Natural killer cell (primary cell): ENCODE results near the gene GPATCH3. TPM values are rescaled to one million over a fixed set of nuclear protein-coding genes. Genes with fewer than 3 reads are reported as not detected.

ENCODE experiments used
- ATAC-seq, 3 donors: fragments of 150-1000 bp in 2 of 3; fragments of 200-7000 bp in 1 of 3; cut with Tn5 transposase; 1 replicate in 1 of 3; 2 replicates in 2 of 3; pipeline ENCODE4 v1.10.0; 2021; ENCODE audit warnings: mild to moderate bottlenecking in 2 of 3, moderate library complexity in 2 of 3
- DNase-seq, 2 donors: peaks; one replicate each; pipeline versions ENCODE4 v3.0.0 to v3.0.0-alpha.2; 2013 to 2021; ENCODE audit warnings: mixed read lengths in 1 of 2
- H3K27ac ChIP-seq: one replicate; pipeline ENCODE4 v1.5.1; 2013; ENCODE audit warnings: mild to moderate bottlenecking, low read length
- H3K27me3 ChIP-seq: one replicate; pipeline ENCODE4 v1.6.1; 2013; ENCODE audit warnings: low read length; ENCODE audit not compliant: control insufficient read depth, insufficient read depth
- H3K36me3 ChIP-seq: one replicate; pipeline ENCODE4 v1.6.1; 2013; ENCODE audit warnings: low read length; ENCODE audit not compliant: control insufficient read depth, insufficient read depth
- H3K4me1 ChIP-seq: one replicate; pipeline ENCODE4 v1.6.1; 2013; ENCODE audit warnings: low read length; ENCODE audit not compliant: control insufficient read depth, insufficient read depth
- H3K4me3 ChIP-seq: one replicate; pipeline ENCODE4 v1.5.1; 2013; ENCODE audit warnings: low read length
- H3K9me3 ChIP-seq: one replicate; pipeline ENCODE4 v1.6.1; 2013; ENCODE audit warnings: low read length; ENCODE audit not compliant: control insufficient read depth, insufficient read depth
- H3K27ac Mint-ChIP-seq, 2 donors: one replicate each; pipeline ENCODE4 v1.8.0; 2022; ENCODE audit warnings: mild to moderate bottlenecking in 2 of 2, mixed read lengths in 2 of 2, moderate library complexity in 1 of 2
- H3K27me3 Mint-ChIP-seq, 2 donors: one replicate each; pipeline ENCODE4 v1.8.0; 2022; ENCODE audit warnings: low read depth in 2 of 2, mixed read lengths in 2 of 2
- H3K36me3 Mint-ChIP-seq: one replicate; pipeline ENCODE4 v1.8.0; 2022; ENCODE audit warnings: mixed read lengths
- H3K4me1 Mint-ChIP-seq, 2 donors: one replicate each; pipeline ENCODE4 v1.8.0; 2022; ENCODE audit warnings: mixed read lengths in 2 of 2
- H3K4me3 Mint-ChIP-seq: one replicate; pipeline ENCODE4 v1.8.0; 2022; ENCODE audit warnings: mild to moderate bottlenecking, moderate library complexity, mixed read lengths
- H3K9me3 Mint-ChIP-seq, 2 donors: one replicate each; pipeline ENCODE4 v1.8.0; 2022; ENCODE audit warnings: mixed read lengths in 2 of 2
- WGBS: methylation state at CpG from one replicate; pipeline ENCODE4 v1.1.7; 2013; ENCODE audit warnings: missing lambda C conversion rate; ENCODE audit not compliant: insufficient coverage; 5-methylcytosine and 5-hydroxymethylcytosine counted together
- intact Hi-C: fragments of 100-400 bp; cut with micrococcal nuclease; formaldehyde crosslinking; loops from one replicate; pipeline ENCODE4 v1.14.2; 2022
- total RNA-seq, 4 donors: library from RNA; stranded (reverse); fragments of 120-200 nt in 1 of 4; gene quantifications; one replicate each; pipeline versions ENCODE4 v1.2.3 to v1.2.4, GENCODE V29; 2013 to 2022
- TF ChIP-seq, protein P1 (sequence below): fragments of 200-600 bp; IDR thresholded peaks from one replicate; pipeline ENCODE4 v1.8.0; 2022; ENCODE audit warnings: antibody characterized with exemption

The GPATCH3 gene
- total RNA-seq, 3 donors from 2014 or later (not counting 1 experiment from before 2014, with no cell fraction given), result 25.5 to 41.3 (median 34.6) TPM

DNA sequence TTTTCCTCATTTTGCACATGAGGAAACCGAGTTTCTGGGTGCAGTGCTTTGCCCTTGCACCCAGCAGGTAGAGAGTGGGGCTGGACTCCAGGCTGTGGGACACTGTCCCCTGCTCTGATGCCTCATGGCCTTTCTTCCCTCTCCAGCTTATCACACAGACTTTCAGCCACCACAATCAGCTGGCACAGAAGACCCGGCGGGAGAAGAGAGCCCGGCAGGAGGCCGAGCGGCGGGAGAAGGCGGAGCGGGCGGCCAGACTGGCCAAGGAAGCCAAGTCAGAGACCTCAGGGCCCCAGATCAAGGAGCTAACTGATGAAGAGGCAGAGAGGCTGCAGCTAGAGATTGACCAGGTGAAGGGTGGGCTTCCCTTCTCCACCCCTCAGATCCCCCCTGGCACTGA, 41.0 kb upstream of the GPATCH3 start:
- WGBS, result 99% methylated on average over 10 of the region's 10 CpGs
- ATAC-seq, result no peak

DNA sequence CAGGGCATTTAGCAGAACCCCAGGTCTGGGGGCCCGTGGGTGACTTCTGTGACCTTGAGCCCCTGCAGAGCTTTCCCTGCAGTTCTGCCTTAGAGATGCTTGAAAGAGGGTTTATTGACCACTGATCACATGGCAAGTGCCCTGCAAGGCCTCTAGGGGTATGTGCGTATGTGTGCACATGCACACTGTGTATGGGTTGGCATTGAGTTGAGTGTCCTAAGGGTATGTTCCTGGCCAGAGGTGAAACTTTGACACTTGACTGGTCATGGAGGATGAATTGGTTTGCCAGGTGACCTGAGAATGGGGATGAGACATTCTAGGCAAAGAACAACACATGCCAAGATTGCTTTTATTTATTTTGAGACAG, 38.4 kb upstream of the GPATCH3 start:
- WGBS, result 95% methylated on average over 2 of the region's 2 CpGs
- no peaks in the 10 kb centered on the region for H3K27me3 Mint-ChIP-seq
- no peak overlapping the region for H3K27ac ChIP-seq

More for the DNA sequence above, 41.0 kb upstream of the GPATCH3 start:
- Histone ChIP-seq H3K4me1 (no peaks in the 10 kb centered on the region), H3K4me3 (no peak overlapping the region), H3K27ac (no peak overlapping the region), H3K9me3 (no peaks in the 10 kb centered on the region), H3K27me3 (no peaks in the 10 kb centered on the region), H3K36me3 (peaks cover 52% of the 10 kb centered on the region)
- H3K36me3 Mint-ChIP-seq, result no peaks in the 10 kb centered on the region
- no peak overlapping the region for H3K27ac Mint-ChIP-seq
- H3K9me3 Mint-ChIP-seq, result no peaks in the 10 kb centered on the region
- peaks cover 6 to 7% of the 10 kb centered on the region in 2 donors for H3K4me1 Mint-ChIP-seq
- no peaks in the 10 kb centered on the region for H3K27me3 Mint-ChIP-seq
- H3K4me3 Mint-ChIP-seq, result no peak overlapping the region
- TF ChIP-seq, protein P1, sequence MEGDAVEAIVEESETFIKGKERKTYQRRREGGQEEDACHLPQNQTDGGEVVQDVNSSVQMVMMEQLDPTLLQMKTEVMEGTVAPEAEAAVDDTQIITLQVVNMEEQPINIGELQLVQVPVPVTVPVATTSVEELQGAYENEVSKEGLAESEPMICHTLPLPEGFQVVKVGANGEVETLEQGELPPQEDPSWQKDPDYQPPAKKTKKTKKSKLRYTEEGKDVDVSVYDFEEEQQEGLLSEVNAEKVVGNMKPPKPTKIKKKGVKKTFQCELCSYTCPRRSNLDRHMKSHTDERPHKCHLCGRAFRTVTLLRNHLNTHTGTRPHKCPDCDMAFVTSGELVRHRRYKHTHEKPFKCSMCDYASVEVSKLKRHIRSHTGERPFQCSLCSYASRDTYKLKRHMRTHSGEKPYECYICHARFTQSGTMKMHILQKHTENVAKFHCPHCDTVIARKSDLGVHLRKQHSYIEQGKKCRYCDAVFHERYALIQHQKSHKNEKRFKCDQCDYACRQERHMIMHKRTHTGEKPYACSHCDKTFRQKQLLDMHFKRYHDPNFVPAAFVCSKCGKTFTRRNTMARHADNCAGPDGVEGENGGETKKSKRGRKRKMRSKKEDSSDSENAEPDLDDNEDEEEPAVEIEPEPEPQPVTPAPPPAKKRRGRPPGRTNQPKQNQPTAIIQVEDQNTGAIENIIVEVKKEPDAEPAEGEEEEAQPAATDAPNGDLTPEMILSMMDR, result no peak
- DNase-seq, result no peak
- intact Hi-C loops, result no loop called here

GRCh38 chr1:26938004-26938658, 37.9 kb upstream of the GPATCH3 start:
- H3K4me3 ChIP-seq, result no peak overlapping the region
- Mint-ChIP-seq H3K36me3 (no peaks in the 10 kb centered on the region), H3K27ac (no peak overlapping the region), H3K9me3 (no peaks in the 10 kb centered on the region), H3K27me3 (no peaks in the 10 kb centered on the region), H3K4me1 (peaks cover 6 to 7% of the 10 kb centered on the region in 2 donors), H3K4me3 (no peak overlapping the region)
- TF ChIP-seq, protein P1, result no peak
- DNase-seq (no peak), ATAC-seq (no peak)
- H3K27me3 ChIP-seq, result no peaks in the 10 kb centered on the region
- WGBS, result 92% methylated on average over 4 of the region's 4 CpGs
- peaks cover 32% of the 10 kb centered on the region for H3K36me3 ChIP-seq
- intact Hi-C loops, result no loop called here
- H3K4me1 ChIP-seq, result no peaks in the 10 kb centered on the region
- H3K9me3 ChIP-seq, result no peaks in the 10 kb centered on the region
- no peak overlapping the region for H3K27ac ChIP-seq

More for the DNA sequence above, 38.4 kb upstream of the GPATCH3 start:
- H3K4me3 ChIP-seq, result no peak overlapping the region
- intact Hi-C loops, result no loop called here
- H3K4me1 ChIP-seq, result no peaks in the 10 kb centered on the region
- no peaks in the 10 kb centered on the region for H3K36me3 Mint-ChIP-seq
- no peak overlapping the region for H3K4me3 Mint-ChIP-seq
- H3K36me3 ChIP-seq, result peaks cover 37% of the 10 kb centered on the region
- H3K27me3 ChIP-seq, result no peaks in the 10 kb centered on the region
- no peaks in the 10 kb centered on the region for H3K9me3 Mint-ChIP-seq
- H3K9me3 ChIP-seq, result no peaks in the 10 kb centered on the region
- DNase-seq (no peak), ATAC-seq (no peak)
- TF ChIP-seq, protein P1, result no peak
- peaks cover 6 to 7% of the 10 kb centered on the region in 2 donors for H3K4me1 Mint-ChIP-seq
- no peak overlapping the region for H3K27ac Mint-ChIP-seq

- Mint-ChIP-seq H3K27ac (no peak overlapping the region), H3K36me3 (no peaks in the 10 kb centered on the region), H3K4me3 (no peak overlapping the region), H3K9me3 (no peaks in the 10 kb centered on the region), H3K27me3 (no peaks in the 10 kb centered on the region), H3K4me1 (peaks cover 6 to 12% of the 10 kb centered on the region in 2 donors)
- TF ChIP-seq, protein P1, result no peak
- intact Hi-C loops, result no loop called here
- Histone ChIP-seq H3K27ac (no peak overlapping the region), H3K9me3 (no peaks in the 10 kb centered on the region), H3K4me3 (no peak overlapping the region), H3K4me1 (no peaks in the 10 kb centered on the region), H3K36me3 (peaks cover 22% of the 10 kb centered on the region), H3K27me3 (no peaks in the 10 kb centered on the region)
- no peak for ATAC-seq
- DNase-seq, result no peak
- 82% methylated on average over 4 of the region's 6 CpGs for WGBS
These were observed 36.6 kb upstream of the GPATCH3 start for GRCh38 chr1:26936823-26937222.
